ENCODE measurements around the gene ARHGEF39.
"Not testable (repeated sequence)": the region's sequence is repeated elsewhere in the genome, so short reads cannot be mapped to it uniquely, and the experiment has no call there.

The ARHGEF39 gene

DNA sequence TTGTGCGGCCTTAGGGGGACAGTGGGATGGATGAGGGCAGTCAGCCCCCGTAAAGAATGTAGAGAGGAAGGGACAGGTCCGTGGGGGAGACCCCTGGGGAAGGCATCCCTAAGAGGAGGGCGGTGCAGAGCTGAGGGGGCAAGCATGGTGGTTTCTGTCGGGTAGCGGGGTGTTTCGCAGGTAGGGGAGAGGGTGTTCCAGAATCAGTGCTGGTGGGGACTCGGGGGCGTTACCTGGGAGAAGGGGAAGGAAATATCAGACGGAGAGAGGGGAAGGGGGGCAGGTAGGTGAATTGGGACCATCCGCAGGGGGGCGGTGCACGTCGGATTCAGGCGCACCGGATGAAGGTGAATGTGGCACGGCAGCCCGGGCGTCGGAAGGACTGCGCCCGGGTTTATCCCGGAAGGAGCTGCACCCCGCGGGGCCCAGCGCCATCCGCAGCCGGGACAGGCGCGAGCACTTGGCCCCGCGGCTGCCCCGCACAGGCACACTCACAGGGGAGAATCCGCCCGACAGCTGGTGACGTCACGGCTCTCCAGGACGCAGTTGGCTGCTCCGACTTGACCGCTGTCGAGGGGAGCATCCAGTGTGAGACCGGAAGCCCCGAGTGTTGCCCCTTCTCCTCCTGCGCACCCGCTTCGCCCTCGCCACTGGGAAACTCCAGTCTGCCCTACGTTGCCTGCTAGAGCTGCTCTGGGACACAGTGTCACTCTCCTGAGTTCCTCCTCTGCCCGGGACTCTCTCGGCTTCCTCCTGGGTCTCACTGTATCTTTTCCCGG, 48.1 kb downstream of the ARHGEF39 start:
- peak; percentile 58 for DNase-seq

DNA sequence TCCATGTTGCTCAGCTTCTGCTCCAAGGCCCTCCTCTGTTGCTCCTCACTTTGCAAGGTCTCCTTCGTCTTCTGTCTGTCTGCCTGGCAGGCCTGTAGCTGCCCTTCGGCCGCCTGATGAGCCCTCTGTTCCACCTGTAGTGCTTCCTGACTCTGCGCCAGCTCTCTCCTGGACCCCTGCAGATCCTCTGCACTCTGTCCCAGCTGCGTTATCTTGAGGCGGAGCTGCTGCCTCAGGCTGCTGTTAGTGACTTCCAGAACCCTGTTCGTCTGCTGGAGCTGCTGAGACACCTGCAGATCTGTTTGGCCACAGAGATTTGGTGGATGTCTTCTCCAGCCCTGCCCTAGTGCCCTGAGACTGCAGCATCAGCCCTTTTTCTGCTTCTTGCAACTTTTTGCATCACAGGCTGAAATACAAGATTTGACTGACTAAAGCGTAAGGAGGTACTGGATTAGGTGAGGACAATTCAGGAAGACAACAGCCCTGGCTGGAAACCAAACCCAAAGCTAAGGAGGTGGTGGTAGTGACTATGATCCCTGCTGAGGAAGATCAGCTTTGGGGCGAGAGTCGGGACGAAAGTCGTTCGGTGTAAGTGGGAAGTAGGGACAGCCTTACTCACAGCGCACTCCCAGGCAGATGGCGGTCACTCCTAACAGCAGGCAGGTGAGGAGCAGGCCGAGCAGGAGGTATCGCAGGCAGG, 48.9 kb downstream of the ARHGEF39 start:
- no peak for DNase-seq

DNA sequence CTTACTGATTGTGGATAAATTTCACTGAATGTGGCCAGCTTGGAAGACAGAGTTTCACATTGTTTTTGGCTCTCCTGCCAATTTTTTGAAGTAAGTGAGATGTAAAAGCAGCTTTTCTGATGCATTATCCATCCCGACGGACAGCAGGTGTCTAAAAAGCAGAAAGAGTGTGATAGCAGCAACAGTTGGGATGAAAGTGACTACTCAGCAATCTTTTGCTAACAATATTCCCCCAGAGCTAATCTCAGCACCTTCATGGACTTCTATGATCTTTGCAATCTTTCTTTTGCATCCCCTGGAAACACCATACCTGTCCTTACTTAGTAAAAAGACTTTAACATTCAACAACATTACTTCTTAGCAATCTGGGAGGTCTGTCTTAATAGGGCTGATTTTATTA, 52.2 kb downstream of the ARHGEF39 start:
- DNase-seq = no peak

DNA sequence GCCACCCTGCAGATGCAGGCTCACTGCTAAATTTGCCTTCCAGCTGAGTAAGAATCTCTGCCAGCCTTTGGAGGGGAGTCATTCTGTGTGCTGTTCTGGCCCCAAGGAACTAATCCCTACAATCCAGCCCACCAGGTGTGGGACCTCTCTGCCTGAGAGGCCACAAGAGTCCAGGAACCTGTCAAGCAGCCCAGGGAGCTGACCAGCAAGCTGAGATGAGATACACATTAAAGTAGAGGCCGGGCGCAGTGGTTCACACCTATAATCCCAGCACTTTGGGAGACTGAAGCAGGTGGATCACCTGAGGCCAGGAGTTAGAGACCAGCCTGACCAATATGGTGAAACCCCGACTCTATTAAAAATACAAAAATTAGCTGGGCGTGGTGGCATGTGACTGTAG, 52.9 kb downstream of the ARHGEF39 start:
- not testable (repeated sequence) for DNase-seq

DNA sequence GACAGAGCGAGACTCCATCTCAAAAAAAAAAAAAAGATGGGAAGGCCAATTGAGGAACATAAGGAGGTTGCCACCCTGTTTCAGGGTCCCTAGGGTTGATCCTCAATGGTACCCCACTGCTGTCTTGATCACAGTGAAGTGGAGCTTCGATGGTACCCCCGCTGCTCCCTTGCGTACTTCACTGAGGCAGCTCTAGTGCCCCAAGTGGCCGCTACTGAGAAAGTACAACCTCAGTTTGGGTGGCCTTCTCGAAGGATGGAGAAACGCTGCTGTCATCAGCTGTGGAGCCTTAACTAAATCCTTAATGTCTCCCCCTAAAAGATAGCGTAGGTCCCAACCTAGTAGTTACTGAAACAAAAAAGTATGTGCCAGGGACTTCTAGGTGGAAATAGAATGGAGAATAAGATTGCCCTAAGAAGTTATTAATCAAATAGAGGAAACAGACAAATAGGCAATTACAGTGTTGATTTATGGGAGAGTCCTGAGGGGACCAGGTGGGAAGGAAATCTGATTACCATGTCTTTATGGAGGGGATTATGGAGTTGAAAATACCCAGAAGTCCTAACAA, 53.7 kb downstream of the ARHGEF39 start:
- peak; percentile 31 for DNase-seq

DNA sequence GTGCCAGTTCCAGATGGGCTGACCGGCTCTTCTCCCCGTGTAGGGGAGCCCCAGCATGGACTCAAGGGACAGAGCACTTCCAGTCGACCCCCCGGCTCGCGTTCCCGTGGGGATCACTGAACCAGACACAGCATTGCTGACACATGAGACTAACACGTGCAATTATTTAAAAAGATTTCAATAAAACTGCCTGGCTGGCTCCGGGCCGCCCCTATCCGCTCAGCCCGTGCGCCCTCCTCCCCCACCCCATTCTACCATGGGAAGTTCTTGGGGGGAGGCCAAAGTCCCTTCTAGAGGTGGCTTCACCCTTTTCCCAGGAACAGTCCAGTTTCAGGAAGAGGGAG, 55.2 kb downstream of the ARHGEF39 start:
- DNase-seq = peak; percentile 31

All from right hindlimb (tissue), 1 donor.